ENCODE data around the gene C1orf52.
A peak's percentile ranks its signal among the peaks of the same experiment; 100 is the strongest.

Gene C1orf52

GRCh38 chr1:85259118-85259911 is at the start of gene C1orf52:
Gene C1orf52, minus strand, starts transcription at chr1:85259662. Its CDS starts 29 bp downstream, at chr1:85259633.
- no peak for DNase-seq (ENCODE audit: low read depth)
- TF ChIP-seq, protein P1, sequence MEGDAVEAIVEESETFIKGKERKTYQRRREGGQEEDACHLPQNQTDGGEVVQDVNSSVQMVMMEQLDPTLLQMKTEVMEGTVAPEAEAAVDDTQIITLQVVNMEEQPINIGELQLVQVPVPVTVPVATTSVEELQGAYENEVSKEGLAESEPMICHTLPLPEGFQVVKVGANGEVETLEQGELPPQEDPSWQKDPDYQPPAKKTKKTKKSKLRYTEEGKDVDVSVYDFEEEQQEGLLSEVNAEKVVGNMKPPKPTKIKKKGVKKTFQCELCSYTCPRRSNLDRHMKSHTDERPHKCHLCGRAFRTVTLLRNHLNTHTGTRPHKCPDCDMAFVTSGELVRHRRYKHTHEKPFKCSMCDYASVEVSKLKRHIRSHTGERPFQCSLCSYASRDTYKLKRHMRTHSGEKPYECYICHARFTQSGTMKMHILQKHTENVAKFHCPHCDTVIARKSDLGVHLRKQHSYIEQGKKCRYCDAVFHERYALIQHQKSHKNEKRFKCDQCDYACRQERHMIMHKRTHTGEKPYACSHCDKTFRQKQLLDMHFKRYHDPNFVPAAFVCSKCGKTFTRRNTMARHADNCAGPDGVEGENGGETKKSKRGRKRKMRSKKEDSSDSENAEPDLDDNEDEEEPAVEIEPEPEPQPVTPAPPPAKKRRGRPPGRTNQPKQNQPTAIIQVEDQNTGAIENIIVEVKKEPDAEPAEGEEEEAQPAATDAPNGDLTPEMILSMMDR (IDR thresholded peaks at IDR 0.05; ENCODE audit: control insufficient read depth, insufficient read depth, low read depth, low read length, missing control alignments), result peak; percentile 96
- peak within 1 kb of the TSS; percentile 80 for H3K4me3 ChIP-seq (ENCODE audit: control insufficient read depth, low read depth, low read length)

DNA sequence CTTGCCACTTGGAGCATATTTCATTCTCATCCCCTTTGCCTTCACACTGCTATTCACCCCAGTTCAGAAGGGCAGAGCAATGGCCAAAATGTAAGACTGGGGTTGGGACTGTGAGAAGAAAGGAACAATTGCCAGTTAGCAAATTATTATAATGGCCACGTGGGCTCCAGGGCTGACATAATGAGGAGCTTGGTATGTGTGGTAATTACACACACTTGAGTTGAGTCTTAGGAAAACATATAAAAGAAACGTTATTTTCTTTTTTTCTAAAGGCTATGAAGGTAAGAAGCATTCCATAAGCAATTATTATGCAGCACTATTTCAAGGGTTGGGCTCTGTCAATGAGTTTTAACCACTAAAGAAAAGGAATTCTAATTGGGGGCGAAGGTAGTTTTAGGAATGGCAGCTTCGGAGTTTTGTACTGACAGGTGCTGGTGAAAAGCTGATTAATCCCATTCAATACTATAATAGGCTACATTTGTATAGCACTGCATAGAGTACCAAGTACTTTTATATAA is 49.4 kb upstream of the C1orf52 start:
- no peak overlapping the region for H3K4me3 ChIP-seq (ENCODE audit: control insufficient read depth, low read depth, low read length)
- no peak for DNase-seq (ENCODE audit: low read depth)
- TF ChIP-seq, protein P1 (IDR thresholded peaks at IDR 0.05; ENCODE audit: control insufficient read depth, insufficient read depth, low read depth, low read length, missing control alignments), result no peak

DNA sequence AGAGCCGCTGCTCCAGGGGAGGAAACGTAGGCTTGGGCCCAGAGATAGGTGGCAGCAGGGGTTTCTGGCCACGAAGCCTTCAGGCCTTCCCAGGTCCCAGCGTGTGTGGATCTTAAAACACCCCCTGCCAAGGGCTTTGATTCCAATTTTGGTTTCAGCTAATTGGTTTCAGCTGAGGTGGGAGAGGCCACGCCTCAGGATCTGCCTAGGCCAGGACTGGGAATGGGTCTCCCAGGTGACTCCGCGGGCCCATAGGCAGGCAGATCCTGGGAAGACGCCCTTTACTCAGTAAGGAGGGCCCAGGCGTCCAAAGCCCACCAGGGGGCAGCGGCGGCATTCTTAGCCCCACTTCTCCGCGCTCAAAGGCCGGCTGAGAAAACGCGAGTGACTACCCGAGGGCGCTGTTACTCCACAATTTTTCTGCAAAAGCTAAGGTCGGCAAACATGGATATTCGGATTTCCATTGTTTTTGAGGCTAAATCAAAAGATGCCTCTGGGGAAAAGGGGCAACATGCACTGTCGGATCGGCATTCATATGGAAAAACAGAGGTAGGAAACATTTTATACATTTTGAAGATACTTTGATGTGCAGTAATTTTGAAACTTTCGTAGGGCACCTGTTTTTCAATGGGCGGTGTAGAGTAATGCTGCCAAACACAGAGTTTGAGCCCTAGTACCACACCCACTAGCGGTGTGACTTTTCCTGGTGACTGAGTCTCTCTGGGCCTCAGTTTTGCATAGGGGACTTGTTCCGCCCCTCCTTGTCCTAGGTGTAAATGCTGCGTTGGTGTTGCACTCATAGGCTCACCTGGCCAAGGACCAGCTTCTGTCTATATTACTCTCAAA is 48.7 kb upstream of the C1orf52 start:
- TF ChIP-seq, protein P1 (IDR thresholded peaks at IDR 0.05; ENCODE audit: control insufficient read depth, insufficient read depth, low read depth, low read length, missing control alignments), result peak; percentile 99
- no peak overlapping the region for H3K4me3 ChIP-seq (ENCODE audit: control insufficient read depth, low read depth, low read length)
- DNase-seq (ENCODE audit: low read depth), result no peak

- TF ChIP-seq, protein P1 (IDR thresholded peaks at IDR 0.05; ENCODE audit: control insufficient read depth, insufficient read depth, low read depth, low read length, missing control alignments), result no peak
- no peak overlapping the region for H3K4me3 ChIP-seq (ENCODE audit: control insufficient read depth, low read depth, low read length)
- no peak for DNase-seq (ENCODE audit: low read depth)
Observed at GRCh38 chr1:85306236-85306635, 46.8 kb upstream of the C1orf52 start.

GRCh38 chr1:85303440-85304162 is 44.1 kb upstream of the C1orf52 start:
- TF ChIP-seq, protein P1 (IDR thresholded peaks at IDR 0.05; ENCODE audit: control insufficient read depth, insufficient read depth, low read depth, low read length, missing control alignments), result no peak
- no peak for DNase-seq (ENCODE audit: low read depth)
- H3K4me3 ChIP-seq (ENCODE audit: control insufficient read depth, low read depth, low read length), result no peak overlapping the region

DNA sequence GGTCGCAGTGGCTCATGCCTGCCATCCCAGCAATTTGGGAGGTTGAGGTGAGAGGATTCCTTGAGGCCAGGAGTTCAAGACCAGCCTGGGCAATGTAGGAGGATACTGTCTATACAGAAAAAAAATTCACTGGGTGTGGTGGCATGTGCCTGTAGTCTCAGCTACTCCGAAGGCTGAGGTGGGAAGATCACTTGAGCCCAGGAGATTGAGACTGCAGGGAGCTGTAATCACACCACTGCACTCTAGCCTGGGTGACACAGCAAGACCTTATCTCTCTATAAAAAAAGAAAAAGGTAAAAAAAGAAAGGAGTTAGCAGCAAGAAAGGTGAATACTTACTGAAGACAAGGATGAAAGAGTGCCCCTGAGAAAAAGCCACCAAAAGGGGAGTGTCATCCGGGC is 40.7 kb upstream of the C1orf52 start:
- no peak for DNase-seq (ENCODE audit: low read depth)
- TF ChIP-seq, protein P1 (IDR thresholded peaks at IDR 0.05; ENCODE audit: control insufficient read depth, insufficient read depth, low read depth, low read length, missing control alignments), result no peak
- H3K4me3 ChIP-seq (ENCODE audit: control insufficient read depth, low read depth, low read length), result no peak overlapping the region

All from AG09309 (cell line).